ENCODE data around the gene PSORS1C2. TPM values are rescaled to one million over a fixed set of nuclear protein-coding genes. Genes with fewer than 3 reads are reported as not detected.

Gene PSORS1C2
- total and polyA plus RNA-seq, 2 donors (not counting 1 experiment from before 2014, with no cell fraction given), result not detected

- H3K4me1 Mint-ChIP-seq, result peaks cover 4% of the 10 kb centered on the region
- no peak overlapping the region for H3K27ac ChIP-seq (ENCODE audit: low read length in 2 of 2)
- H3K79me2 ChIP-seq (ENCODE audit: control insufficient read depth, insufficient read depth, low read length), result no peaks in the 10 kb centered on the region
- no peak overlapping the region for H3K4me3 Mint-ChIP-seq
- no peak overlapping the region for H3K27ac Mint-ChIP-seq
- no peaks in the 10 kb centered on the region for H3K9me3 ChIP-seq (ENCODE audit: control extremely low read depth in 1 of 3, control insufficient read depth in 2 of 3, insufficient read depth in 1 of 3, low read length in 2 of 3)
- no peak overlapping the region for H3K4me2 ChIP-seq (replicated peaks; ENCODE audit: low read depth, low read length, poor library complexity, severe bottlenecking)
- DNase-seq (no peak), ATAC-seq (ENCODE audit: low read depth) (no peak)
- H3K4me3 ChIP-seq (ENCODE audit: control extremely low read depth in 1 of 5, extremely low read depth in 1 of 5, insufficient read depth in 1 of 5, low read depth in 2 of 5, low read length in 4 of 5), result no peak overlapping the region
- H4K20me1 ChIP-seq (ENCODE audit: control insufficient read depth, insufficient read depth, low read length, poor library complexity, severe bottlenecking), result no peaks in the 10 kb centered on the region
- no peak overlapping the region for H2AFZ ChIP-seq (ENCODE audit: insufficient read depth, low read depth, low read length, poor library complexity, severe bottlenecking)
- ChIA-PET CTCF (interaction anchor here (0.6 to 10.4 kb wide), 5 partner anchors 12 to 483 kb away, joined by 3 to 133 read pairs (median 4); no protein-coding TSS in a partner anchor), POLR2A (no interaction called here)
- peaks cover 0 to 13% of the 10 kb centered on the region in 2 experiments for H3K36me3 ChIP-seq (replicated peaks in 1 of 2; ENCODE audit: control extremely low read depth in 1 of 2, control insufficient read depth in 1 of 2, extremely low read depth in 1 of 2, insufficient read depth in 2 of 2, low read length in 1 of 2)
- H3K9ac ChIP-seq (ENCODE audit: low read length), result no peak overlapping the region
- peaks cover 5 to 6% of the 10 kb centered on the region in 2 donors for H3K4me1 ChIP-seq (ENCODE audit: control insufficient read depth in 2 of 2, insufficient read depth in 2 of 2, low read length in 2 of 2)
- WGBS (ENCODE audit: insufficient coverage), result 85% methylated on average over 4 of the region's 4 CpGs
- H3K27me3 Mint-ChIP-seq, result peaks cover 4% of the 10 kb centered on the region
- intact Hi-C loops (cut with micrococcal nuclease), result no loop called here
- no peaks in the 10 kb centered on the region for H3K27me3 ChIP-seq (replicated peaks in 1 of 4; ENCODE audit: control extremely low read depth in 1 of 4, control insufficient read depth in 3 of 4, insufficient read depth in 4 of 4, low read length in 3 of 4)
- TF ChIP-seq CTCF (IDR thresholded peaks at IDR 0.05), result no peak
- no peak for TF ChIP-seq EZH2 (IDR thresholded peaks at IDR 0.05; ENCODE audit: borderline replicate concordance, insufficient read depth, low read depth, low read length, poor library complexity, severe bottlenecking)
- H3K9me3 Mint-ChIP-seq (ENCODE audit: insufficient read depth), result no peaks in the 10 kb centered on the region
Observed at GRCh38 chr6:31139599-31139998, 733 bp upstream of the PSORS1C2 start.

GRCh38 chr6:31135710-31136109, 3.2 kb downstream of the PSORS1C2 start:
- Mint-ChIP-seq H3K4me3 (no peak overlapping the region), H3K9me3 (ENCODE audit: insufficient read depth) (no peaks in the 10 kb centered on the region)
- POLR2A ChIA-PET, result interaction anchor here (0.7 kb wide), 1 partner anchor 15 kb away, joined by 4 read pairs; no protein-coding TSS in a partner anchor

More at GRCh38 chr6:31135710-31136109, 3.2 kb downstream of the PSORS1C2 start:
- DNase-seq, result no peak
- ATAC-seq (ENCODE audit: low read depth), result no peak
- H3K4me1 ChIP-seq (ENCODE audit: control insufficient read depth in 2 of 2, insufficient read depth in 2 of 2, low read length in 2 of 2), result peaks cover 5 to 6% of the 10 kb centered on the region in 2 donors
- H4K20me1 ChIP-seq (ENCODE audit: control insufficient read depth, insufficient read depth, low read length, poor library complexity, severe bottlenecking), result no peaks in the 10 kb centered on the region
- no peak overlapping the region for H2AFZ ChIP-seq (ENCODE audit: insufficient read depth, low read depth, low read length, poor library complexity, severe bottlenecking)
- intact Hi-C loops (cut with micrococcal nuclease), result no loop called here
- H3K4me3 ChIP-seq (ENCODE audit: control extremely low read depth in 1 of 5, extremely low read depth in 1 of 5, insufficient read depth in 1 of 5, low read depth in 2 of 5, low read length in 4 of 5), result no peak overlapping the region
- H3K27me3 Mint-ChIP-seq, result peaks cover 4% of the 10 kb centered on the region
- CTCF ChIA-PET, result interaction anchor here (1.6 to 10.4 kb wide), 6 partner anchors 9 to 232 kb away, joined by 4 to 133 read pairs (median 9); partner anchors contain the start of gene TCF19
- H3K36me3 ChIP-seq (replicated peaks in 1 of 2; ENCODE audit: control extremely low read depth in 1 of 2, control insufficient read depth in 1 of 2, extremely low read depth in 1 of 2, insufficient read depth in 2 of 2, low read length in 1 of 2), result no peaks in the 10 kb centered on the region
- no peak overlapping the region for H3K27ac ChIP-seq (ENCODE audit: low read length in 2 of 2)
- no peaks in the 10 kb centered on the region for H3K79me2 ChIP-seq (ENCODE audit: control insufficient read depth, insufficient read depth, low read length)
- TF ChIP-seq EZH2 (IDR thresholded peaks at IDR 0.05; ENCODE audit: borderline replicate concordance, insufficient read depth, low read depth, low read length, poor library complexity, severe bottlenecking) (no peak), CTCF (IDR thresholded peaks at IDR 0.05) (no peak)
- no peak overlapping the region for H3K4me2 ChIP-seq (replicated peaks; ENCODE audit: low read depth, low read length, poor library complexity, severe bottlenecking)
- H3K9me3 ChIP-seq (ENCODE audit: control extremely low read depth in 1 of 3, control insufficient read depth in 2 of 3, insufficient read depth in 1 of 3, low read length in 2 of 3), result no peaks in the 10 kb centered on the region
- WGBS (ENCODE audit: insufficient coverage), result 89% methylated on average over 7 of the region's 10 CpGs
- no peak overlapping the region for H3K9ac ChIP-seq (ENCODE audit: low read length)
- H3K27ac Mint-ChIP-seq, result no peak overlapping the region
- H3K27me3 ChIP-seq (replicated peaks in 1 of 4; ENCODE audit: control extremely low read depth in 1 of 4, control insufficient read depth in 3 of 4, insufficient read depth in 4 of 4, low read length in 3 of 4), result no peaks in the 10 kb centered on the region
- H3K4me1 Mint-ChIP-seq, result peaks cover 4% of the 10 kb centered on the region
